IPS DF 6.9 (cell line): ENCODE results near the gene SLC30A2.

ENCODE experiments used
- DNase-seq: peaks from one replicate; pipeline ENCODE4 v3.0.0-alpha.2; 2013; ENCODE audit warnings: low read depth, low spot score
- H3K27ac ChIP-seq: one replicate; pipeline ENCODE4 v1.5.1; 2013; ENCODE audit warnings: low read length, control low read depth
- H3K27me3 ChIP-seq: 2 replicates; pipeline ENCODE4 v1.6.1; 2013; ENCODE audit warnings: mild to moderate bottlenecking, low read length; ENCODE audit not compliant: control insufficient read depth, insufficient read depth
- H3K36me3 ChIP-seq: 2 replicates; pipeline ENCODE4 v1.6.1; 2013; ENCODE audit warnings: low read length; ENCODE audit not compliant: control insufficient read depth, insufficient read depth
- H3K4me1 ChIP-seq: 2 replicates; pipeline ENCODE4 v1.6.1; 2013; ENCODE audit warnings: low read length; ENCODE audit not compliant: control insufficient read depth, insufficient read depth
- H3K4me3 ChIP-seq: 2 replicates; pipeline ENCODE4 v1.5.1; 2013; ENCODE audit warnings: mild to moderate bottlenecking, low read length
- H3K9me3 ChIP-seq: 2 replicates; pipeline ENCODE4 v1.6.1; 2013; ENCODE audit warnings: low read length, inconsistent platforms; ENCODE audit not compliant: control insufficient read depth, insufficient read depth
- WGBS: extraction: QIAGEN DNeasy Blood & Tissue Kit; methylation state at CpG from one replicate; pipeline ENCODE4 v1.1.7; 2013; ENCODE audit warnings: mixed read lengths, missing lambda C conversion rate; ENCODE audit not compliant: insufficient read length, insufficient coverage; 5-methylcytosine and 5-hydroxymethylcytosine counted together

Gene SLC30A2

GRCh38 chr1:26055041-26055440 lies 9.1 kb upstream of the SLC30A2 start:
- no CpG with 5 or more reads among the region's 2 CpGs for WGBS
- H3K27ac ChIP-seq: no peak overlapping the region
- H3K4me1 ChIP-seq: no peaks in the 10 kb centered on the region
- no peak for DNase-seq
- H3K9me3 ChIP-seq: no peaks in the 10 kb centered on the region
- no peak overlapping the region for H3K4me3 ChIP-seq
- no peaks in the 10 kb centered on the region for H3K27me3 ChIP-seq
- no peaks in the 10 kb centered on the region for H3K36me3 ChIP-seq

- WGBS: no CpG with 5 or more reads among the region's 16 CpGs
- H3K4me1 ChIP-seq: no peaks in the 10 kb centered on the region; the same call in 1 of the 2 replicates
- DNase-seq: no peak
- peaks cover 4% of the 10 kb centered on the region; the same call in 1 of the 2 replicates for H3K27me3 ChIP-seq
- no peaks in the 10 kb centered on the region for H3K9me3 ChIP-seq
- no peak overlapping the region for H3K4me3 ChIP-seq
- H3K36me3 ChIP-seq: no peaks in the 10 kb centered on the region
- no peak overlapping the region for H3K27ac ChIP-seq
Measured at GRCh38 chr1:26053718-26054560, 8.0 kb upstream of the SLC30A2 start.

GRCh38 chr1:26050248-26050640 lies 4.3 kb upstream of the SLC30A2 start:
- Histone ChIP-seq H3K27me3 (peaks cover 27% of the 10 kb centered on the region), H3K27ac (no peak overlapping the region)
- WGBS: no CpG with 5 or more reads among the region's 6 CpGs

GRCh38 chr1:26049531-26050247 lies 3.8 kb upstream of the SLC30A2 start:
- WGBS: no CpG with 5 or more reads among the region's 10 CpGs
- DNase-seq: no peak
- peaks cover 33% of the 10 kb centered on the region for H3K27me3 ChIP-seq
- no peaks in the 10 kb centered on the region; the same call in 1 of the 2 replicates for H3K4me1 ChIP-seq
- H3K9me3 ChIP-seq: no peaks in the 10 kb centered on the region
- H3K27ac ChIP-seq: no peak overlapping the region
- H3K36me3 ChIP-seq: no peaks in the 10 kb centered on the region
- H3K4me3 ChIP-seq: no peak overlapping the region

More at GRCh38 chr1:26050248-26050640, 4.3 kb upstream of the SLC30A2 start:
- no peak for DNase-seq
- H3K4me1 ChIP-seq: no peaks in the 10 kb centered on the region; the same call in 1 of the 2 replicates
- no peaks in the 10 kb centered on the region for H3K36me3 ChIP-seq
- H3K4me3 ChIP-seq: no peak overlapping the region
- H3K9me3 ChIP-seq: no peaks in the 10 kb centered on the region

GRCh38 chr1:26047278-26047874 lies 1.5 kb upstream of the SLC30A2 start:
- Histone ChIP-seq H3K4me1 (no peaks in the 10 kb centered on the region; the same call in 1 of the 2 replicates), H3K4me3 (no peak overlapping the region), H3K27ac (no peak overlapping the region), H3K9me3 (no peaks in the 10 kb centered on the region), H3K27me3 (peaks cover 44% of the 10 kb centered on the region), H3K36me3 (no peaks in the 10 kb centered on the region)
- DNase-seq: no peak
- WGBS: no CpG with 5 or more reads among the region's 7 CpGs

- Histone ChIP-seq H3K9me3 (no peaks in the 10 kb centered on the region), H3K4me3 (peak overlapping the region; percentile 21; the same call in 1 of the 2 replicates), H3K4me1 (no peaks in the 10 kb centered on the region; the same call in 1 of the 2 replicates), H3K36me3 (no peaks in the 10 kb centered on the region), H3K27ac (no peak overlapping the region), H3K27me3 (peaks cover 46% of the 10 kb centered on the region)
- no CpG with 5 or more reads among the region's 57 CpGs for WGBS
- DNase-seq: no peak
Measured at GRCh38 chr1:26046246-26047095, 553 bp upstream of the SLC30A2 start.

- Histone ChIP-seq H3K27me3 (peaks cover 46% of the 10 kb centered on the region), H3K36me3 (no peaks in the 10 kb centered on the region), H3K27ac (no peak overlapping the region), H3K4me3 (peak overlapping the region; percentile 21; the same call in 1 of the 2 replicates), H3K9me3 (no peaks in the 10 kb centered on the region), H3K4me1 (no peaks in the 10 kb centered on the region; the same call in 1 of the 2 replicates)
- DNase-seq: no peak
- no CpG with 5 or more reads among the region's 29 CpGs for WGBS
Measured at GRCh38 chr1:26044971-26045721, 772 bp downstream of the SLC30A2 start.

- no peak overlapping the region for H3K4me3 ChIP-seq
- no peaks in the 10 kb centered on the region for H3K36me3 ChIP-seq
- WGBS: no CpG with 5 or more reads among the region's 3 CpGs
- no peaks in the 10 kb centered on the region; the same call in 1 of the 2 replicates for H3K4me1 ChIP-seq
- H3K27ac ChIP-seq: no peak overlapping the region
- no peaks in the 10 kb centered on the region for H3K9me3 ChIP-seq
- peaks cover 46% of the 10 kb centered on the region for H3K27me3 ChIP-seq
- no peak for DNase-seq
Measured at GRCh38 chr1:26044414-26044813, 1.5 kb downstream of the SLC30A2 start.

- no peak for DNase-seq
- H3K4me1 ChIP-seq: no peaks in the 10 kb centered on the region; the same call in 1 of the 2 replicates
- WGBS: no CpG with 5 or more reads among the region's 2 CpGs
- no peaks in the 10 kb centered on the region for H3K9me3 ChIP-seq
- H3K36me3 ChIP-seq: no peaks in the 10 kb centered on the region
- no peak overlapping the region for H3K4me3 ChIP-seq
- H3K27ac ChIP-seq: no peak overlapping the region
- H3K27me3 ChIP-seq: peaks cover 42% of the 10 kb centered on the region
Measured at GRCh38 chr1:26043765-26044164, 2.2 kb downstream of the SLC30A2 start.
